Heart right ventricle (tissue), 16 donors: ENCODE measurements around the gene KAT6B. TPM values are rescaled to one million over a fixed set of nuclear protein-coding genes. Genes with fewer than 3 reads are reported as not detected.

Experiments used
- ATAC-seq, 8 donors: fragments of 200-7000 bp; cut with Tn5 transposase; one replicate each; pipeline ENCODE4 v1.9.1; 2020; ENCODE audit warnings: mild to moderate bottlenecking in 8 of 8, moderate library complexity in 8 of 8, moderate number of reproducible peaks in 1 of 8
- DNase-seq, 2 donors: peaks; one replicate each; pipeline ENCODE4 v3.0.0-alpha.2; 2020
- H3K27ac ChIP-seq, 10 donors: fragments of 200-600 bp; sonication (generic) in 2 of 10; one replicate each; pipeline versions ENCODE4 v1.5.0 to v1.8.0; 2020 to 2022; ENCODE audit warnings: mild to moderate bottlenecking in 3 of 10
- H3K27me3 ChIP-seq, 7 donors: fragments of 200-600 bp; one replicate each; pipeline ENCODE4 v1.8.0; 2021 to 2022; ENCODE audit warnings: mild to moderate bottlenecking in 2 of 7
- H3K36me3 ChIP-seq, 9 donors: fragments of 200-600 bp; sonication (generic) in 1 of 9; one replicate each; pipeline versions ENCODE4 v1.5.0 to v1.8.0; 2020 to 2022; ENCODE audit warnings: mild to moderate bottlenecking in 2 of 9
- H3K4me1 ChIP-seq, 9 donors: fragments of 200-600 bp; sonication (generic) in 1 of 9; one replicate each; pipeline versions ENCODE4 v1.5.0 to v1.8.0; 2020 to 2022; ENCODE audit warnings: mild to moderate bottlenecking in 4 of 9
- H3K4me3 ChIP-seq, 10 donors: fragments of 200-600 bp; sonication (generic) in 2 of 10; one replicate each; pipeline versions ENCODE4 v1.5.0 to v1.8.0; 2020 to 2022; ENCODE audit warnings: mild to moderate bottlenecking in 7 of 10, moderate library complexity in 2 of 10
- H3K9me3 ChIP-seq, 11 donors: fragments of 200-600 bp in 10 of 11; sonication (generic) in 2 of 11; one replicate each; pipeline versions ENCODE4 v1.5.0 to v1.8.0; 2013 to 2022; ENCODE audit warnings: mild to moderate bottlenecking in 2 of 11, control low read depth in 1 of 11, moderate library complexity in 1 of 11
- WGBS, 2 donors: extraction: QIAGEN DNeasy Blood & Tissue Kit; methylation state at CpG; one replicate each; pipeline ENCODE4 v1.1.7; 2013; ENCODE audit warnings: inconsistent platforms in 1 of 2; 5-methylcytosine and 5-hydroxymethylcytosine counted together
- intact Hi-C, 10 donors: fragments of 100-400 bp; cut with DNase I; formaldehyde crosslinking; loops; one replicate each; pipeline versions ENCODE4 v1.11.1 to v1.14.2; 2022
- polyA plus RNA-seq, 2 donors: library from polyadenylated mRNA; stranded (reverse); fragments of 200-250 nt; gene quantifications; one replicate each; pipeline ENCODE4 v1.2.3, GENCODE V29; 2013
- total RNA-seq, 10 donors: library from RNA; stranded (reverse); fragmentation: NEBNext Ultra II Directional in 3 of 10; extraction: Animal tissue kit (Norgen Biotek cat#: 25700) in 3 of 10; gene quantifications; one replicate each; pipeline versions ENCODE4 v1.2.1 to v1.2.4, GENCODE V29; 2021 to 2023
- TF ChIP-seq, protein P1 (sequence below), 9 donors: fragments of 200-600 bp; sonication (generic) in 2 of 9; IDR thresholded peaks; one replicate each; pipeline versions ENCODE4 v1.5.0 to v1.8.0; 2021 to 2022; ENCODE audit warnings: antibody characterized with exemption in 9 of 9, mild to moderate bottlenecking in 5 of 9, moderate library complexity in 1 of 9
- donor health status: Arrhythmogenic right ventricular cardiomyopathy.
- donor health status: ischemic (EF 13 %, LVEDD 7.1; RV severe dilation, severe dysfunction).
- donor health status: healthy with polysubstance abuse.
- donor health status: DM: no; HTN: yes; CAD: no.
- donor health status: DM: no; HTN: no; CAD: no.
- donor health status: ischemic (EF 25% LVEDD 6.9; RV normal size, moderate dysfunction).
- donor health status: ischemic (EF 25% LVEDD 5.7; RV mildly dilated, moderate dysfunction).
- donor health status: healthy.
- donor health status: DM: yes; HTN: yes; CAD: no.
- donor health status: Ischemic cardiomyopathy.
- donor health status: ischemic (EF 35%, LVEDD 5.7; RV mildly dilated, moderate dysfunction).
- donor health status: nonischemic (EF 11% LVEDD 7.7; RV severe dilation, severe dysfunction).
- donor health status: DM: yes; HTN: yes; CAD: no.
- donor health status: PGD.
- donor health status: ischemic (EF 29% LVEDD 5.4; RV normal size, mild dysfunction).
- donor health status: nonischemic (EF 23%, LVEDD 6.1; RV moderate dilation, normal function).

KAT6B gene
- total and polyA plus RNA-seq, 12 donors = 3.4 to 58.4 (median 46.5) TPM

- no peak for DNase-seq
- Histone ChIP-seq H3K27me3 (no peaks in the 10 kb centered on the region), H3K4me1 (peaks cover 0 to 49% (median 27%) of the 10 kb centered on the region in 9 donors), H3K4me3 (no peak overlapping the region), H3K36me3 (no peaks in the 10 kb centered on the region), H3K27ac (no peak overlapping the region), H3K9me3 (no peaks in the 10 kb centered on the region)
- intact Hi-C loops = loop anchor here in 1 of 10 donors (10.0 kb wide), 1 partner anchor 1167 kb away; no protein-coding TSS in a partner anchor
- TF ChIP-seq, protein P1, sequence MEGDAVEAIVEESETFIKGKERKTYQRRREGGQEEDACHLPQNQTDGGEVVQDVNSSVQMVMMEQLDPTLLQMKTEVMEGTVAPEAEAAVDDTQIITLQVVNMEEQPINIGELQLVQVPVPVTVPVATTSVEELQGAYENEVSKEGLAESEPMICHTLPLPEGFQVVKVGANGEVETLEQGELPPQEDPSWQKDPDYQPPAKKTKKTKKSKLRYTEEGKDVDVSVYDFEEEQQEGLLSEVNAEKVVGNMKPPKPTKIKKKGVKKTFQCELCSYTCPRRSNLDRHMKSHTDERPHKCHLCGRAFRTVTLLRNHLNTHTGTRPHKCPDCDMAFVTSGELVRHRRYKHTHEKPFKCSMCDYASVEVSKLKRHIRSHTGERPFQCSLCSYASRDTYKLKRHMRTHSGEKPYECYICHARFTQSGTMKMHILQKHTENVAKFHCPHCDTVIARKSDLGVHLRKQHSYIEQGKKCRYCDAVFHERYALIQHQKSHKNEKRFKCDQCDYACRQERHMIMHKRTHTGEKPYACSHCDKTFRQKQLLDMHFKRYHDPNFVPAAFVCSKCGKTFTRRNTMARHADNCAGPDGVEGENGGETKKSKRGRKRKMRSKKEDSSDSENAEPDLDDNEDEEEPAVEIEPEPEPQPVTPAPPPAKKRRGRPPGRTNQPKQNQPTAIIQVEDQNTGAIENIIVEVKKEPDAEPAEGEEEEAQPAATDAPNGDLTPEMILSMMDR (IDR thresholded peaks at IDR 0.05) = no peak
- ATAC-seq = no peak
- 42 to 57% methylated on average over 3 of the region's 3 CpGs for WGBS, 2 donors
These were observed 41.0 kb downstream of the KAT6B start for GRCh38 chr10:74867351-74867750.

DNA sequence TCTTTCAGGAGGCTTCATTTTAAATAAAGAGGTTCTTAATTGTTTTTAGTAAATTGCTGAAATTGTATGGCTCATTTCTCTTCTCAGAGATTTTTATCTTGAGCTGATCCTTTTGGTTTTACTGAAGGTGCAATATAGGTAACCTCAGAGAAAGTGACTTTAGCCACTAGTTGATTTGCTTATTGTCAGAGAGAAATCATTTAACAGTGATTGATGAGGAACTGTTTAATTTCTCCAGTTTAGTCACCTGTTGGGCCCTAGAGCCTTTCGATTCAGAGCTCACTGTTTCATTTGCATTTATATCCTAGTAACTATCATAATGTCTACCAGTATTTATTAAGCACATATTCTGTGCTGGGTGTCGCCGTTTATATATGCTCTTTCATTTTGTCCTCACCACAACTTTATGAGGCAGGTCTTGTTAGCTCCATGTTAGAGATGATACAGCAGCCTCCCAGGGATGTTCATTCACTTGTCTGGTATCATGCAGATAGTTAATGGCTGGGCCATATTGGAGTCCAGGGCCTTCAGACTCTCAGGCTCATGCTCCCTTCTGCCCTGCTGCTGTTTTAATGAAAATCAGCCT lies 42.1 kb downstream of the KAT6B start:
- H3K4me1 ChIP-seq = peaks cover 0 to 37% (median 25%) of the 10 kb centered on the region in 9 donors
- H3K27ac ChIP-seq = no peak overlapping the region
- TF ChIP-seq, protein P1 (IDR thresholded peaks at IDR 0.05) = no peak
- H3K27me3 ChIP-seq = no peaks in the 10 kb centered on the region
- no peaks in the 10 kb centered on the region for H3K9me3 ChIP-seq
- intact Hi-C loops = loop anchor here in 1 of 10 donors (10.0 kb wide), 1 partner anchor 1166 kb away; no protein-coding TSS in a partner anchor
- 94 to 95% methylated on average over 3 of the region's 3 CpGs for WGBS, 2 donors
- DNase-seq (no peak), ATAC-seq (no peak)
- no peak overlapping the region for H3K4me3 ChIP-seq
- no peaks in the 10 kb centered on the region for H3K36me3 ChIP-seq

DNA sequence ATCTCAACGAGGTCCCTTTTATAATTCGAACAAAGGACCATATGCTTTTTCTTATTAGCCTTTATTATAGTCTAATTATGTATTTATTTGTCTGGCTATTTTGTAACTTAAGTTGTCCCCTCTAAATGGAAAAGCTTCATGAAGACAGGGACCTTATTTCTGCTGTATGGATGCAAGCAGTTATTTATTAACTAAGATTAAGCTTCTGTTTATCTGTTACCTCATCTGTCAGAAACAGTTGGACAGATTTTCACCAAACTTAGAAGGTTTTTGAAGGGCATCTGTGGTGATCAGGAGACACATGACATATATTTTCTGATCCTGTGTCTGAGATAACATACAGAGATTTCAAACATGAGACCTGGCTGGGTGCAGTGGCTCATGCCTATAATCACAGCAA lies 43.2 kb downstream of the KAT6B start:
- Histone ChIP-seq H3K36me3 (no peaks in the 10 kb centered on the region), H3K27me3 (no peaks in the 10 kb centered on the region), H3K27ac (no peak overlapping the region), H3K9me3 (no peaks in the 10 kb centered on the region), H3K4me3 (no peak overlapping the region), H3K4me1 (peaks cover 0 to 38% (median 19%) of the 10 kb centered on the region in 9 donors)
- 91 to 94% methylated on average over 2 of the region's 2 CpGs for WGBS, 2 donors
- intact Hi-C loops = loop anchor here in 2 of 10 donors (5.0 to 10.0 kb wide), 2 partner anchors 32 to 1165 kb away; no protein-coding TSS in a partner anchor
- ATAC-seq = no peak
- DNase-seq = no peak
- TF ChIP-seq, protein P1 (IDR thresholded peaks at IDR 0.05) = no peak

GRCh38 chr10:74870191-74870590 lies 43.8 kb downstream of the KAT6B start:
- DNase-seq (no peak), ATAC-seq (no peak)
- TF ChIP-seq, protein P1 (IDR thresholded peaks at IDR 0.05) = no peak
- intact Hi-C loops = loop anchor here in 1 of 10 donors (5.0 kb wide), 1 partner anchor 33 kb away; no protein-coding TSS in a partner anchor
- H3K4me1 ChIP-seq = peaks cover 0 to 38% (median 19%) of the 10 kb centered on the region in 9 donors
- H3K36me3 ChIP-seq = no peaks in the 10 kb centered on the region
- WGBS, 2 donors = 96 to 97% methylated on average over 1 of the region's 1 CpG
- H3K9me3 ChIP-seq = no peaks in the 10 kb centered on the region
- no peak overlapping the region for H3K4me3 ChIP-seq
- H3K27ac ChIP-seq = no peak overlapping the region
- H3K27me3 ChIP-seq = no peaks in the 10 kb centered on the region
